ENCODE measurements around the gene NBPF11.
"Not testable (repeated sequence)": the region's sequence is repeated elsewhere in the genome, so short reads cannot be mapped to it uniquely, and the experiment has no call there.

NBPF11 gene

DNA sequence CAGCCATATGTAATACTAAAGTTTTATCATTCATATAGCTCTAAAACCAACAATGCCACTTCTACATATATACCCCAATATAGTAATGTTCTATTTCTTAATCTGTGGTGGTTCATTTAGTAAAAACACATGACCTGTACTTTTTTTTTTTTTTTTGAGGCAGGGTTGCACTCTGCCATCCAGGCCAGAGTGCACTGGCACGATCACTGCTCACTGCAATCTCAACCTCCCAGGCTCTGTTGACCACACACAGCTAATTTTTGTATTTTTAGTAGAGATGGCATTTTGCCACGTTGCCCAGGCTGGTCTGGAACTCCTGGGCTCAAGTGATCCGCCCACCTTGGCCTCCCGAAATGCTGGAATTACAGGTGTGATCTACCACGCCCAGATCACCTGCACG lies 2.1 kb downstream of the NBPF11 start:
- DNase-seq (ENCODE audit: extremely low read depth in 1 of 2, low read depth in 1 of 2), result not testable (repeated sequence)

DNA sequence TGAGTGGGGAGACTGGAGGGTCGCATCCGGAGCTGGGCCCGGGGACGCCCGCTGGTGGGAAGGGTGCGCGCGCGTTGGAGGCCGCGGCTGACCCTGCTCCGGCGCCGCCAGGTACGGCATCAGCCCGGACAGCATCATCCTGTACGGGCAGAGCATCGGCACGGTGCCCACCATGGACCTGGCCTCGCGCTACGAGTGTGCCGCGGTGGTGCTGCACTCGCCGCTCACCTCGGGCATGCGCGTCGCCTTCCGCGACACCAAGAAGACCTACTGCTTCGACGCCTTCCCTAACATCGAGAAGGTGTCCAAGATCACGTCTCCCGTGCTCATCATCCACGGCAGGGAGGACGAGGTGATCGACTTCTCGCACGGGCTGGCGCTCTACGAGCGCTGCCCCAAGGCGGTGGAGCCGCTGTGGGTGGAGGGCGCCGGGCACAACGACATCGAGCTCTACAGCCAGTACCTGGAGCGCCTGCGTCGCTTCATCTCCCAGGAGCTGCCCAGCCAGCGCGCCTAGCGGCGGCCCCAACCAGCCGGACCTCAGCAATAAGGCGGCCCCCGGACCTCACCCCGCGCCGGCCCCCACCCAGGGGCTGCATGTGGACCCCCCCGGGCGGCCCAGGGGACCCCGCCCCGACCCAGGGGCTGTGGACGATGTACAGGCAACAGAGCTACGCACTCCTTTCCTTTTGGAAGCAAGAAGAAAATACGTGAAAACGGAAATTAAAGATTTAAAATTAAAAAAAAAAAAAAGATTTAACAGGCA lies 2.8 kb downstream of the NBPF11 start:
- not testable (repeated sequence) for DNase-seq (ENCODE audit: extremely low read depth in 1 of 2, low read depth in 1 of 2)

DNA sequence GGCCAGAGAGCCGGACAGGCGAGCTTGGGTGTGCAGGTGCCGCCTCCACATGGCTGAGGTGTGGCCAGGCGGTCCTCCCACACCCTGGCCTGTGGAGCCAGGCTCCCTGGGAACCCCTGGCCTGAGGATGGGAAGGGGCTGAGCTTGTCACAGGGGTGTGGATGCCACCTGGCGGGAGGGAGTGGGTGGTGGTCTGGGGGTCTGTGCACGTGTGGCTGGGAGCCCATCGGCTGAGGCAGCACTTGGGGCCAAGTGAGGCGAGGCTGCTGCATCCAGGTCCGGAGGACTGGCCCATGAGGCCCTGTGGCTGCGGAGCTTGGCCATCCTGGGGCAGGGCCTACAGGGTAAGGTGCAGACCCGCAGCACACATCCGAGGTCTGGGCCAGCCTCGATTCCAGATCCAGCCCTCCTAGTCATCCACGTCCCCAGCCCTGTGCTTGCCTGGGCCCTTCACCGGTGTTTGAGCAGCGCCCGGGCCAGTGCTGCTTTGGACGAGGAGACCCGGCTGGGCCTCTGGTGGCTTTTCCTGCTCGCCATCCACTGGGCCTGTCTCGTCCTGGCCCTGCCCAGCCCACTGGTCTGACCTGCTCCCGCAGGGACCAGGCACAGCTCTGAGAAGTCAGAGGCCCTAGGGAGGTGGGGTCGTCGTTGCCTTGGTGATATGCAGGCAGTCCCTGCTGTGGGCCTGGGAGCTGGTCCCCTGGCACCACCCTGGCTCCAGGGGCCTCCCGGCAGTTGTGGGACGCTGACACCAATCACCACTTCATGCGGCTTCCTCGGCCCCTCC lies 4.8 kb downstream of the NBPF11 start:
- not testable (repeated sequence) for DNase-seq (ENCODE audit: extremely low read depth in 1 of 2, low read depth in 1 of 2)

DNA sequence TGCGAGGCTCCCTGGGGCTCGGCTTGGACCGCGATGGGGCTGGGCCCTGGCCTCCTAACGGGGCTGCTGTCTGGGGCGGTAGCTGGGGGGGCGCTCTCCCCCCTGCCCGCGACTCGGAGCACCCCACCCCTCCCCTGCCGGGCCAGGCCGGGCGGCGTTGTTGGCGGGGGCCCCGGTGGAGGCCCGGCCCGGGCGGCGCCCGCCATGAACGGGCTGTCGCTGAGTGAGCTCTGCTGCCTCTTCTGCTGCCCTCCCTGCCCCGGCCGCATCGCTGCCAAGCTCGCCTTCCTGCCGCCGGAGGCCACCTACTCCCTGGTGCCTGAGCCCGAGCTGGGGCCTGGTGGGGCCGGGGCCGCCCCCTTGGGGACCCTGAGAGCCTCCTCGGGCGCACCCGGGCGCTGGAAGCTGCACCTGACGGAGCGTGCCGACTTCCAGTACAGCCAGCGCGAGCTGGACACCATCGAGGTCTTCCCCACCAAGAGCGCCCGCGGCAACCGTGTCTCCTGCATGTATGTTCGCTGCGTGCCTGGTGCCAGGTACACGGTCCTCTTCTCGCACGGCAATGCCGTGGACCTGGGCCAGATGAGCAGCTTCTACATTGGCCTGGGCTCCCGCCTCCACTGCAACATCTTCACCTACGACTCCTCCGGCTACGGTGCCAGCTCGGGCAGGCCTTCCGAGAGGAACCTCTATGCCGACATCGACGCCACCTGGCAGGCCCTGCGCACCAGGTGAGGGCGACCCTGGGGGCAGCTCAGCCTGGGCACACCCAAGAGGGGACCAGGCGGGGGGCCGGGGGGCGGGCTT lies 5.7 kb downstream of the NBPF11 start:
- not testable (repeated sequence) for DNase-seq (ENCODE audit: extremely low read depth in 1 of 2, low read depth in 1 of 2)

DNA sequence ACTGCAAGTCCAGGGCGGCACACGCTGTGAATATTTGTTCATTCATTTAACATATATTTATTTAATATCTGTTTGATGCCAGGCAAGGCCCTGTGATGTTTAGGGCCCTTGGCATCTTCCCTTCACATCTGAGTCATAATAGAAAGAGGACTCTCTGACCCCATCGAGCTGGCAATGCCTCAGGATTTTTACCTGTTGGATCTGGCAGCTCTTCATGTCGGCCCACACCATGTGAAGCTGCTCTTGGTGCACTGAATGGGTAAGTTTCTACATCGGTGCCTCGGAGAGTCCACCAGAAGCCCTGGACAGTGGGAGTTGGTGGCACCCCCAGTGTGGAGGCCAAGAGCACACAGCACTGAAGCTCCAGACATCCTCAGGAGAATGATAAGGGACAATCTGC lies 8.9 kb downstream of the NBPF11 start:
- not testable (repeated sequence) for DNase-seq (ENCODE audit: extremely low read depth in 1 of 2, low read depth in 1 of 2)

DNA sequence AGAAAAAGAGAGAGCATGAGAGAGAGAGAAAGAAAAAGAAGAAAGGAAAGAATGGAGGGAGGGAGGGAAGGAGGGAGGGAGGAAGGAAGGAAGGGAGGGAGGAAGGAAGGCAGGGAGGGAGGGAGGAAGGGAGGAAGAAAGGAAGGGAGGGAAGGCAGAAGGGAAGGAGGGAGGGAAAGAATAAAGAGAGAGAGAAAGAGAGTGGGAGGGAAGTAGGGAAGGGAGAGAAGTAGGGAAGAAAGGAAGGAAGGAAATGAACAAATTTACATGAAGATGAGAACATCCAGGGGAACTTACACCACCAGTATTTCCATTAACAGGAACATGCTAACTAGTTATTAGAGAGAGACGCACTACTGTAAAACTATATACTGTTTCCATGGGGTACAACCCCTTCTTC lies 10.1 kb downstream of the NBPF11 start:
- DNase-seq (ENCODE audit: extremely low read depth in 1 of 2, low read depth in 1 of 2), result not testable (repeated sequence)

DNA sequence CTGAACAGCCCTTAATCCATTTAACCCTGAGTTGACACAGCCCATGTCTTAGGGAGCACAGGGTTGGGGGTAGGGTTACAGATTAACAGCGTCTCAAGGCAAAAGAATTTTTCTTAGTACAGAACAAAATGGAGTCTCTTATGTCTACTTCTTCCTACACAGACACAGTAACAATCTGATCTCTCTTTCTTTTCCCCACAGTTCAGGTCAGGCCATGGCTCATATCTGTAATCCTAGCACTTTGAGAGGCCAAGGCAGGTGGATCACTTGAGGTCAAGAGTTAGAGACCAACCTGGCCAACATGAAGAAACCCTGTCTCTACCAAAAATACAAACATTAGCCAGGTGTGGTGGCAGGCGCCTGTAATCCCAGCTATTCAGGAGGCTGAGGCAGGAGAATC lies 13.5 kb downstream of the NBPF11 start:
- not testable (repeated sequence) for DNase-seq (ENCODE audit: extremely low read depth in 1 of 2, low read depth in 1 of 2)

DNA sequence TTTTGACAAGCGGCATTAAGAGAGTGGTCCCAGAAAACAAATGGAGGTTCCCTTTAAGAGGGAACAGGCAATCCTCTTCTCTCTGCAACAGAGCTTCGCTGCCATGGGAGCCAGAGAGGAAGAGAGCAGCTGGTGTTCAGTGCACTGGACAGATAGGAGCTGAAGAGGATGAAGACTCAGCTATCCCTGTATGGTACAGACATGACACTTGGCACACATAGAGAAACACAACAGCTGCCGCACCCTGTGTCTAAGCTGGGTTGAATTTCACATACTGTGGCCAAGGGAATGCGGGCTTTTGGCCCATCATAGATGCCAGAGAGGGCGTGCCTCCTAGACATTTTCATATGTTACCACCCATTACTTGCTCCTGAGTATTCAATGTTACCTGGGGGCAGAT lies 29.7 kb downstream of the NBPF11 start:
- not testable (repeated sequence) for DNase-seq (ENCODE audit: extremely low read depth in 1 of 2, low read depth in 1 of 2)

DNA sequence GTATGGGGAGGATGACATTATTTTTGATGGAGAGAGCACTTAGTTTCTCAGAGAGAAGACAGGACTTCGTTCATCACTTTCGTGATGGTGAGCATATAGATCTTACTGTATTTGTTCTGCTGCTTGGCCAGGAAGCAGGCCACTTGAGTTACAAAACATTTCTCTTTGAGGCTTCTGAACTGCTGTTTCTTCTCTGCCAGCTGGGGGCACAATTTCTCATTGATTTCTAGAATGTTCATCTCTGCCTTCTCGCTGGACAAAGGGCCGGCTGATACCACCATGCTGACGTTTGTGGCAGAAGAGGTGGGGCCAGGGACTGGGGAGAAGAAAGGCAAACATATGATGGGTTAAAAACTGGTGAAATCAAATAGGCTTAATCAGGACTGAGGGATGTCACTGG lies 31.7 kb downstream of the NBPF11 start:
- DNase-seq (ENCODE audit: extremely low read depth in 1 of 2, low read depth in 1 of 2), result not testable (repeated sequence)

DNA sequence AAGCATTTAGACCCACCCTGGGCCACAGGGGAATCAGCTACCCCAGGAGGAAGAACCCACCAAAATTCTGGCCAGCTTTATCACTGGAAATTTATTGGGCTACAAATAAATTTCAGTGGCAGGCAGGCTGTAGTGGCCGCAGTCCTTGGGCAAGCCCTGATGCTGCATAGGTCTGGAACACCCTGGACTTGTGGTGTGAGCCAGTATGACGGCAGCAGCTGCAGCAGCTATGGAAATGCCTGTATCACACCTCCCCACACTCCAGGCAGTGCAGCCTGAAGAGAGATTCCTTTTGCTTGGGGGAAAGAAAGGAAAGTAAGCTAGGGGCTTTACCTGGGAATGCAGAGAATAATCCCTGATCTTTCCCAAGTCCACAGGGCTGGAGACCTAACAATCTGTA lies 56.3 kb downstream of the NBPF11 start:
- DNase-seq (ENCODE audit: extremely low read depth in 1 of 2, low read depth in 1 of 2), result not testable (repeated sequence)

DNA sequence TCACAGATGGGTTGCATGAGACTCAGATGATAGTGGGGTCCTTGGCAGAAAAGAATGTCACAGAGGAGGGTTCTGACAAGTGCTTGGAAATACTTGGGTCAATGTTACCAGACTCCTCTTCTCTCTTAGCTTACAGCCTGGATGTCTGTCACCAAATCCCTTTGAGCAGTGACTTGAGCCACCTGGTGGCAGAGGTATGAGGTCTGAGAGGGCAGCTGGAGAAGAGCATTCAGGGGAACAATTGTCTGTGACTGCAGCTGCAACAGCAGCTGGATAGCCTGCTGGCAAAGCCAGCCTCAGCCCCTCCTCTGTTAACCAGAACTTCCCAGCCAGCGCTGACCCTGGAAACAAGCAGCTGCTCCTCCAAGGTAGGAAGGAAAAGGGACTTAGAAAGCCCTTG lies 65.9 kb downstream of the NBPF11 start:
- DNase-seq (ENCODE audit: extremely low read depth in 1 of 2, low read depth in 1 of 2), result not testable (repeated sequence)

DNA sequence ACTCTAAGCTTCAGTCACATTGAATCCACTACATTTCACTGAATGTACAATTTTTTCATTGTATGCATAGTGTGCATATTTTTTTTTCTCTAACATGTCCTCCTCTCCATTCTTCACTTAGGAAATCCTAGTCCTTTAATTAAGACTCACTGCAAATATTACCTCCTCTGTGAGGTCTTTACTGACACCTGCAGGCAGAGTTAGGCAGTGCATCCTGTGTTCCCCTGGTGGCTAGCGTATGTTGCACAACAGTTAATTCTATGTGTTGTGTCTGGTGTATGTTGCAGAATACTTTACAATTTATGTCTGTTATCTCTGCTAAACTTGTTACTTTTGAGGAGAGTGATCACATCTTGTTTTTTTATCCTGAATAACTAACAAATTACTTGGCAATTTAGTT lies 70.9 kb downstream of the NBPF11 start:
- DNase-seq (ENCODE audit: extremely low read depth in 1 of 2, low read depth in 1 of 2), result not testable (repeated sequence)

DNA sequence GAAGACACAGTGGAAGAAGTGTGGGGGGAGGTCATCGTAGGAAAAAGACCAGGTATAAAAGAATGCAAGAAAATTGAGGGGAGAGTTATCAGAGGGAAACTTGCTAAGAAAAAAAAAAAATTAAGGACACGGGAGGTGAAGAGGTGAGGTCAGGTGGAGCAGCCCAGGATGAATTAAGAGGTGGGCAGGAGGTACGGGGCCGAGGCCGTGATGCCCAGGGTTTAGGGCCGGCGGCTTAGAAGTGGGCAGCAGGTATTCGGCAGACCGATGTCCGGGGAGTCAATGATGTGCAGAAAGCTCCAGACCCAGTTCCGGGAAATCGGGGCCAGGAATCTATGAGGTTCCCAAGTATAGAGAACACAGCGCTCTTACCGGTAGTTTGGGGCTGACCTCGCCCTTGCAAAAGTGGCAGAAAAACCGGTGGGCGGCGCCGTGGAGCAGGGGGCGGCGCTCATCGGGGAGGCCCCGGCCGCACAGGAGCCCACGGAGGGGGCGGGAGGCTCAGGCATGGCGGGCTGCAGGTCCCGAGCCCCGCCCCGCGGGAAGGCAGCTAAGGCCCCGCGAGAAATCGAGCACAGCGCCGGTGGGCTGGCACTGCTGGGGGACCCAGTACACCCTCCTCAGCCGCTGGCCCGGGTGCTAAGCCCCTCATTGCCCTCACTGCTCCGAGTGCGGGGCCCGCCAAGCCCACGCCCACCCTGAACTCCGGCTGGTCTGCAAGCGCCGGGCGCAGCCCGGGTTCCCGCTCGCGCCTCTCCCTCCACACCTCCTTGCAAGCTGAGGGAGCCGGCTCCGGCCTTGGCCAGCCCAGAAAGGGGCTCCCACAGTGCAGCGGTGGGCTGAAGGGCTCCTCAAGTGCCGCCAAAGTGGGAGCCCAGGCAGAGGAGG lies 73.2 kb downstream of the NBPF11 start:
- DNase-seq (ENCODE audit: extremely low read depth in 1 of 2, low read depth in 1 of 2), result not testable (repeated sequence)

DNA sequence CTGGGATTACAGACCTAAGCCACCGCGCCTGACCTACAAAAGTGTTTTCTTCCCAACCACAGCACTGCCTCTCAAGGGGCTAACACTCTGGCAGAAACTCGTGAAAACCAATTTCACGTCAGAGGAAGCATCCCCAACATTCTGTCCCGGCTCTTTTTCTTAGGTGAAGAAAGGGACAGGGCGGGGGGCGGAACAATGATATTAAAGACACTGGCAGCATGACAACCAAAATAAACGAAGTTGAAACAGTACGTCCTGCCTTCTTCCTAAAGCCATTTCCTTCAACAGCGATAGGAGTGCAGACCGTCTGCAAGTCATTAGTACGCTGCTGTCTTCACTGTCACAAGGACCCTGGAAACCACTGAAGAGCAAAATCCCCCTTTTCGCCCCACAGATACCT lies 74.0 kb downstream of the NBPF11 start:
- DNase-seq (ENCODE audit: extremely low read depth in 1 of 2, low read depth in 1 of 2), result not testable (repeated sequence)

DNA sequence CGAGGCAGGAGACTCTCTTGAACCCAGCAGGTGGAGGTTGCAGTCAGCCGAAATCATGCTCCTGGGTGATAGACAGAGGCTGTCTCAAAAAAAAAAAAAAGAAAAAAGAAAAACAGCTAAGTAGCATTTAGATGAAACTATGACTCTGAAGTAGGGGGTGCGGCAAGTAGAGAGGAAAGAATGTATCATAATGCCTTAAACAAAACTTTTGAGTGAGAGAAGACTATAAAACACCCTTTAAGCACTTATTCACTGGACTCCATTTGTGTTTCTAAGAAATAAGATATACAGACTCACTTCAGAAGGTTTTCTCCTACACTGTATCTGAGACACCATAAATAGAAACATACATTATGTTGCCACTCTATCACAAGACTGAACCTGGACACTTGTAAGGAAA lies 74.6 kb downstream of the NBPF11 start:
- not testable (repeated sequence) for DNase-seq (ENCODE audit: extremely low read depth in 1 of 2, low read depth in 1 of 2)

DNA sequence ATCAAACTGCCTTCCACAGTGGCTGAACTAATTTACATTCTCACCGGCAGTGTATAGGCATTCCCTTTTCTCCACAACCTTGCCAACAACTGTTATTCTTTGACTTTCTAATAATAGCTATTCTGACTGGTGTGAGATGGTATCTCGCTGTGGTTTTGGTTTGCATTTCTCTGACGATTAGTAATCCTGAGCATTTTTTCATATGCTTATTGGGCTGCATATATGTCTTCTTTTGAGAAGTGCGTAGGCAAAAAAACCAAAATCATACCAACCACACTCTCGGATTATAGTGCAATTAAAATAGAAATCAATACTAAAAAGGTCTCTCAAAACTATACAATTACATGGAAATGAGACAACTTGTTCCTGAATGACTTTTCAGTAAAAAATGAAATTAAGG lies 78.7 kb downstream of the NBPF11 start:
- not testable (repeated sequence) for DNase-seq (ENCODE audit: extremely low read depth in 1 of 2, low read depth in 1 of 2)

DNA sequence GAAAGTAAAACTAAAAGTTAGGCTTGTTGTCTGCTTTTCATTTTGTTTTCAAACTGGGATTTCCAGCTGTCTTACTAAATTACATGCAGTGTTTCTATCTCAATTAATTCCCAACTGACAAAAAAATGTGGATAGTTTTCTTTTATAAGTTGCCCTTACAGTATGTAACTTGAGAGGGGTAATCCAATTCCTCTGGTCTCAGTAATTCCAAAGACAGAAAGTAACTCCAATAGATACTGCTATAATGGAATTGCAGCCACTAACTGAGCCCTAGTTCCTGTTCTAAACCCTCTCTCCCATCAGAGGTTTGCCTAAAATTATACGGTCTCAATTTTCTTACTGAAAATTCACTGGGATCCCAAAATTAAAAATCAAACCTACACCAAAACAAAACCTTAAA lies 83.5 kb downstream of the NBPF11 start:
- DNase-seq (ENCODE audit: extremely low read depth in 1 of 2, low read depth in 1 of 2), result not testable (repeated sequence)

DNA sequence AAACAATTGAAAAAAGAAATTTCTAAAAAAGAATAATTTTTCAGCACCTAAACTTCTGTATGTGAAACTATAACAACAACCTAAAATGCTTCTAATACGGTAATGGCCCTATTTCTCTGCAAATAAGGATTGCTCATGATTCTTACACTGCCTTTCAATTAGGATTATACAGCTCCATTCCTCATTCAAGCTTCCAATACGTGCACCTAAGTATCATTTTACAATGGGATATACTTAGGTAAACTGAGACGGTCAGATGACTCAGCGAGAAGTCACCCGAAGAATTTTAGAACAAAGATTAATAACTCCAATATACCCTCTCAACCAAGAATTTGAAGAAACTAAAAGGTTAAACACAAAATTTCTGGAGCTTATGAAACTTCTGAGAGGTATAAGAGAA lies 83.9 kb downstream of the NBPF11 start:
- not testable (repeated sequence) for DNase-seq (ENCODE audit: extremely low read depth in 1 of 2, low read depth in 1 of 2)

DNA sequence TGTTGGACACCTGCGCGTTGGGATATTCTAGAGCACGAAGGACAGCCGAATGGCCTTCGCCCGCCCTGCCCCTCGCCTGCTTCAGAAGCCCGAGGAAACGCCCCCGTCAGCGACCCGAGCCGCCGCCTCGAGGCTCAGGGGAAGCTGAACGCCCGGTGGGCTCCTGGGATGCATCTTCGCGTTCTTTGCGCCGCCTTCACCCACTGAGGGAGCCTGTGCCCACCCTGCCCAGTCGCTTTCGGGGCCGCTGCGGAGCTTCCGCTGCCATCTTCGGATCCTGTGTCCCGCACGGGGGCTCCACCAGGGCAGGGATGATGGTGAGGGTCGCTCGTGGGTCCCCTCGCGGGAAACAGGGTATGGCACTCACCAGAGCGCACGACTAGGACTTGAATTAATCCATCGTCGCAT lies 91.8 kb downstream of the NBPF11 start:
- DNase-seq (ENCODE audit: extremely low read depth in 1 of 2, low read depth in 1 of 2), result not testable (repeated sequence)

DNA sequence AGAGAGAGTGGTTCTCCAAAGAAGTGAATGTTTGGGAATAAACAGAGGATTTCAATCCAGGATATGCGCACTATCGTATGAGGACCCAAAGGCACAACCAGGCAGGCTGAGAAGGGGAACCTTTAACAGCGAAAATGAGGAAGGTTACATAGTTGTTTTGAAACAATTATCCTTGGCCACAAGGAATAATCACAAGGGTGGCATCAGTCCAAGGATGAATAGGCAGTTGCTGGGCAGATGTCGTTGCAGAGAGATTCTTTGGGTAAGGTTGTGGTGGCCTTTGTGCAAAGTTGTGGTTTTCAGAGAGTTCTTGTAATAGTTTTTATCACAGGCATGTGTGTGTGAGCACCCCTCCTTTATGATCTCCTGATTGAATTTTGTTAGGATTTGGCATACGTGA lies 94.7 kb downstream of the NBPF11 start:
- DNase-seq (ENCODE audit: extremely low read depth in 1 of 2, low read depth in 1 of 2), result not testable (repeated sequence)

All from stimulated activated CD8-positive, alpha-beta memory T cell treated with anti-CD3 and anti-CD28 coated beads, Interleukin-7, amount 100 ng/mL, for 48 hours (primary cell).